GM23338 (cell line): Measurements from ENCODE around the gene KIF15.

Experiments used
- CTCF ChIP-seq, 2 experiments: fragments of 200-600 bp in 1 of 2; sonication (generic) in 1 of 2; conservative IDR thresholded peaks; 2 replicates each; pipeline versions ENCODE4 v1.5.1 to v1.6.1; 2016 to 2017; ENCODE audit warnings: antibody characterized with exemption in 2 of 2, low read depth in 2 of 2, mild to moderate bottlenecking in 2 of 2, moderate library complexity in 1 of 2
- ETS1 ChIP-seq: IDR thresholded peaks from 2 replicates; pipeline ENCODE4 v1.6.1; 2016; ENCODE audit warnings: antibody characterized with exemption
- EZH2phosphoT487 ChIP-seq: fragments of 200-600 bp; sonication (generic); IDR thresholded peaks from one replicate; pipeline ENCODE4 v1.8.1; 2018; ENCODE audit warnings: antibody characterized with exemption; ENCODE audit not compliant: unreplicated experiment
- POLR2AphosphoS5 ChIP-seq: IDR thresholded peaks from 2 replicates; pipeline ENCODE4 v1.6.1; 2016; ENCODE audit warnings: antibody characterized with exemption, low read depth
- REST ChIP-seq: IDR thresholded peaks from one replicate; pipeline ENCODE4 v1.6.1; 2018; ENCODE audit warnings: antibody characterized with exemption; ENCODE audit not compliant: unreplicated experiment

GRCh38 chr3:44762170-44762677, 630 bp downstream of the KIF15 start:
- TF ChIP-seq POLR2AphosphoS5 (no peak), CTCF (conservative IDR thresholded peaks at IDR 0.05; ENCODE audit: low read depth in 2 of 2) (no peak), REST (no peak), EZH2phosphoT487 (no peak), ETS1 (no peak)
